ENCODE results near the gene ZKSCAN5. TPM values are rescaled to one million over a fixed set of nuclear protein-coding genes. Genes with fewer than 3 reads are reported as not detected.

ZKSCAN5 gene
- total and polyA plus RNA-seq, 2 donors (not counting 3 experiments of a cell fraction or from before 2014, with no cell fraction given) = 4.3 to 9.7 TPM

GRCh38 chr7:99562114-99562784 lies 57.8 kb downstream of the ZKSCAN5 start:
- peaks cover 4 to 16% of the 10 kb centered on the region in 2 experiments for H3K36me3 ChIP-seq (ENCODE audit: control insufficient read depth in 2 of 2, extremely low read depth in 1 of 2, insufficient read depth in 2 of 2, low read length in 2 of 2)
- dilution Hi-C loops (cut with MboI; ENCODE audit: extremely low pct_ligation_motif_present, low sequenced_read_pairs) = no loop called here

More at GRCh38 chr7:99562114-99562784, 57.8 kb downstream of the ZKSCAN5 start:
- Histone ChIP-seq H3K4me3 (replicated peaks in 1 of 3; ENCODE audit: insufficient read depth in 1 of 3, low read depth in 1 of 3, low read length in 3 of 3) (no peak overlapping the region), H3K4me2 (ENCODE audit: insufficient read depth, low read length) (peak overlapping the region; percentile 6), H3K9me3 (replicated peaks; ENCODE audit: control insufficient read depth, insufficient read depth, low read length) (no peaks in the 10 kb centered on the region), H3K9ac (replicated peaks; ENCODE audit: extremely low read depth, insufficient read depth, low read length) (no peak overlapping the region), H3K27ac (ENCODE audit: insufficient read depth, low read depth, low read length) (peak overlapping the region; percentile 20), H4K20me1 (replicated peaks; ENCODE audit: control insufficient read depth, extremely low read depth, insufficient read depth, low read length) (no peaks in the 10 kb centered on the region), H3K9me1 (replicated peaks; ENCODE audit: control insufficient read depth, extremely low read depth, insufficient read depth, low read length) (no peaks in the 10 kb centered on the region), H3K4me1 (ENCODE audit: control insufficient read depth, extremely low read depth, insufficient read depth, low read length) (peaks cover 20% of the 10 kb centered on the region), H3K27me3 (ENCODE audit: control insufficient read depth in 2 of 2, insufficient read depth in 2 of 2, low read length in 2 of 2) (no peaks in the 10 kb centered on the region), H2AFZ (ENCODE audit: low read depth, low read length) (no peak overlapping the region), H3K79me2 (ENCODE audit: control insufficient read depth, insufficient read depth, low read length) (peaks cover 13% of the 10 kb centered on the region)
- BruUV-seq (replicated peaks) = TSS peak; percentile 21
- TF ChIP-seq MYC (IDR thresholded peaks at IDR 0.05; ENCODE audit: low read depth, low read length) (no peak), POLR2AphosphoS5 (IDR thresholded peaks at IDR 0.05; ENCODE audit: insufficient read depth, low read depth, low read length) (no peak), CTCF (IDR thresholded peaks at IDR 0.05; ENCODE audit: extremely low read depth in 1 of 2, insufficient read depth in 1 of 2, low read depth in 1 of 2, low read length in 2 of 2) (no peak), POLR2A (IDR thresholded peaks at IDR 0.05; ENCODE audit: low read depth, low read length) (no peak), EZH2 (IDR thresholded peaks at IDR 0.05; ENCODE audit: borderline replicate concordance, low read depth, low read length, severe bottlenecking) (no peak), GATA2 (IDR thresholded peaks at IDR 0.05; ENCODE audit: insufficient read depth, insufficient read length, low read depth, low read length) (no peak), JUN (IDR thresholded peaks at IDR 0.05; ENCODE audit: borderline replicate concordance, insufficient read depth, insufficient read length, low read depth) (no peak), MAX (IDR thresholded peaks at IDR 0.05; ENCODE audit: insufficient read depth, insufficient read length) (no peak), FOS (IDR thresholded peaks at IDR 0.05; ENCODE audit: borderline replicate concordance, insufficient read depth, low read length) (no peak)
- POLR2A ChIA-PET = no interaction called here
- no peak for DNase-seq (ENCODE audit: low read depth, low spot score)
- FAIRE-seq = no peak
- CTCF ChIA-PET = no interaction called here
- intact Hi-C loops (cut with micrococcal nuclease) = no loop called here

Measured in endothelial cell of umbilical vein (primary cell).